Mesothelial cell of epicardium (in vitro differentiated cells): Measurements from ENCODE around the gene MAST4. TPM values are rescaled to one million over a fixed set of nuclear protein-coding genes. Genes with fewer than 3 reads are reported as not detected.

Source experiments
- DNase-seq, 2 experiments: peaks; one replicate each; pipeline ENCODE4 v3.0.0; 2021; ENCODE audit warnings: low spot score in 2 of 2; ENCODE audit not compliant: unreplicated experiment in 2 of 2
- H3K27ac Mint-ChIP-seq: 2 replicates; pipeline ENCODE4 v1.8.0; 2021; ENCODE audit warnings: mixed read lengths
- H3K27me3 Mint-ChIP-seq: 2 replicates; pipeline ENCODE4 v1.8.0; 2021; ENCODE audit warnings: low read depth, mixed read lengths
- H3K36me3 Mint-ChIP-seq: 2 replicates; pipeline ENCODE4 v1.8.0; 2021; ENCODE audit warnings: mixed read lengths
- H3K4me1 Mint-ChIP-seq: 2 replicates; pipeline ENCODE4 v1.8.0; 2021; ENCODE audit warnings: mixed read lengths
- H3K4me3 Mint-ChIP-seq: 2 replicates; pipeline ENCODE4 v1.8.0; 2021; ENCODE audit warnings: mild to moderate bottlenecking, moderate library complexity, mixed read lengths
- H3K9me3 Mint-ChIP-seq: 2 replicates; pipeline ENCODE4 v1.8.0; 2021; ENCODE audit warnings: mixed read lengths
- total RNA-seq: library from RNA; stranded (reverse); gene quantifications from 3 replicates; pipeline ENCODE4 v1.2.1, GENCODE V29; 2021
- TF ChIP-seq, protein P1 (sequence below): fragments of 200-600 bp; sonication (generic); IDR thresholded peaks from one replicate; pipeline ENCODE4 v1.5.0; 2021; ENCODE audit warnings: antibody characterized with exemption; ENCODE audit not compliant: unreplicated experiment

Gene MAST4
- total RNA-seq, 1 donor from 2014 or later, result 29.8 TPM

DNA sequence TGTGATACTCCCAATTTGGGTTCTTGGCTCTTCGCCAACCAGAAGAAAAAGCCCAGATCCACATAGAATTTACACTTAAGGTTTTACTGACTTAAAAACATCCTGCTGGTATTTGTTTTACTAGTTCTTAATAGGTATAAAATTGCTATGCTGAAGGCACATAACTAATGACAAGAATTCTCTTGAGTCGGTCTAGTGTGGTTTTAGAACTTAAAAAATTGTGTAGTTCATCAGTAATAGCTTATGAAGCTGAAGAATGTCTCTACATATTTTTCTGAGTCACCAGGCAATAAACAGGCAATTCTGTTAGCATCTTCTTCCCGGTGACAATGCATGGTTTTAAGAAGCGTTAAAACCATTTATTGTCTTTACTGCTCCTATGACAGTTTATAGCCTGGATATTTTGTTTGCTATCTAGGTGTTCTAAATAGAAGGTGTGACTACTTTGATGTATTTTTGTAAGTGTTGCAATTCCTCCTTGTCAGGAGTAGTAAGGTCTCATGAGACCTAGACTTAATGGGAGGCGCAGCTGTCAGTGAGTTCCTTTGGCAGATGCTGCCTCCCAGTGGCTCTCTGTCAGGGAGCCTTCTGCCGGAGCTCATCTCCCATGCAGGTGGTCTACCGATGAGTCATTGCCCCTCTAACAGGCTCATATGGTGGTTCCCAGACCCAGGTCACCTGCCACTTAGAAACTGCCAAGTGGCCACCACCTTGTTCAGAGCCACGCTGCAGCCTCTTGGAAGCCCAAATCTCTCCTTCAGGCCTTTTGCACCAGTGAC is 173.8 kb downstream of the MAST4 start:
- peaks cover 7% of the 10 kb centered on the region for H3K4me1 Mint-ChIP-seq
- H3K36me3 Mint-ChIP-seq, result no peaks in the 10 kb centered on the region
- H3K9me3 Mint-ChIP-seq, result no peaks in the 10 kb centered on the region
- no peak overlapping the region for H3K4me3 Mint-ChIP-seq
- TF ChIP-seq, protein P1, sequence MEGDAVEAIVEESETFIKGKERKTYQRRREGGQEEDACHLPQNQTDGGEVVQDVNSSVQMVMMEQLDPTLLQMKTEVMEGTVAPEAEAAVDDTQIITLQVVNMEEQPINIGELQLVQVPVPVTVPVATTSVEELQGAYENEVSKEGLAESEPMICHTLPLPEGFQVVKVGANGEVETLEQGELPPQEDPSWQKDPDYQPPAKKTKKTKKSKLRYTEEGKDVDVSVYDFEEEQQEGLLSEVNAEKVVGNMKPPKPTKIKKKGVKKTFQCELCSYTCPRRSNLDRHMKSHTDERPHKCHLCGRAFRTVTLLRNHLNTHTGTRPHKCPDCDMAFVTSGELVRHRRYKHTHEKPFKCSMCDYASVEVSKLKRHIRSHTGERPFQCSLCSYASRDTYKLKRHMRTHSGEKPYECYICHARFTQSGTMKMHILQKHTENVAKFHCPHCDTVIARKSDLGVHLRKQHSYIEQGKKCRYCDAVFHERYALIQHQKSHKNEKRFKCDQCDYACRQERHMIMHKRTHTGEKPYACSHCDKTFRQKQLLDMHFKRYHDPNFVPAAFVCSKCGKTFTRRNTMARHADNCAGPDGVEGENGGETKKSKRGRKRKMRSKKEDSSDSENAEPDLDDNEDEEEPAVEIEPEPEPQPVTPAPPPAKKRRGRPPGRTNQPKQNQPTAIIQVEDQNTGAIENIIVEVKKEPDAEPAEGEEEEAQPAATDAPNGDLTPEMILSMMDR, result no peak
- DNase-seq, result no peak
- peaks cover 4% of the 10 kb centered on the region for H3K27me3 Mint-ChIP-seq
- no peak overlapping the region for H3K27ac Mint-ChIP-seq

DNA sequence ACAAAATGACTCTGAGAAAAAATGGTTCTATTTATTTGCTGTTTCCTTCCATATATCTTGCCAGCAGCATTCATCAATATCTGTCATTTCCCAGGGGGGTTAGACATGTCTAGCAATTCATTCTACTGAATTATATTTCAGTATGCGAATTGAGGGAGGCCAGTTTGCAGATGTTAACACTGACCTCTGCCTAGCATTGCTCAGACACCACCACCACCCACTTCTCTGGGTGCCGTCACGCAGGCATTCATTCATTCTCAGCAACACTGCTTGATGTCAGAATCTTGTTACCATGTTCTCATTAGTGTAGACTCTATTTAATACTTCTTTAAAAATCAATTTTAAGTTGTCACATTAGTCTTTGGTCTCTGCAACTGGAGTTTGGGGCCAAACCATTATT is 181.7 kb downstream of the MAST4 start:
- DNase-seq, result no peak
- Mint-ChIP-seq H3K27ac (no peak overlapping the region), H3K27me3 (peaks cover 3% of the 10 kb centered on the region), H3K4me1 (no peaks in the 10 kb centered on the region), H3K4me3 (no peak overlapping the region), H3K36me3 (no peaks in the 10 kb centered on the region), H3K9me3 (peaks cover 4% of the 10 kb centered on the region)
- TF ChIP-seq, protein P1, result no peak

DNA sequence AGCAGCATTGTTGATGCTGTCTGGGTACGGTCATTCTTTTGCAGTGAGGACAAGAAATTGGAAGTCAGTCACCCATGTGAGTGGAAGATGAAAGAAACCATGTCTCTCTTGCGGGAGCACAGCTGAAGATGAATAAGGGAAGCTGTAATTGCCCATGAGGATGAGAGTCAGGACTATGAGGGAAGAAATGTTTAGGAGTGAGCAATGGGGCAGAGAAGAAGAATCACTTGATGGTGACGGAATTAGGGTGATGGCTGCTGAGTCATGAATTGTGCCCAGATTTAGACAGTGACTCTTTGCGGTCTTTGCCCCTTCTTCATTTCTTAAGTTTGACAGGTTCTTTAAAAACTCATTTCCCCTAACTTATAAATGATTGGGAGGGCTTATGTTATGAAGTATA is 183.3 kb downstream of the MAST4 start:
- no peak overlapping the region for H3K4me3 Mint-ChIP-seq
- H3K27ac Mint-ChIP-seq, result no peak overlapping the region
- peaks cover 3% of the 10 kb centered on the region for H3K27me3 Mint-ChIP-seq
- H3K36me3 Mint-ChIP-seq, result no peaks in the 10 kb centered on the region
- DNase-seq, result no peak
- no peaks in the 10 kb centered on the region for H3K4me1 Mint-ChIP-seq
- TF ChIP-seq, protein P1, result no peak
- H3K9me3 Mint-ChIP-seq, result peaks cover 4% of the 10 kb centered on the region

DNA sequence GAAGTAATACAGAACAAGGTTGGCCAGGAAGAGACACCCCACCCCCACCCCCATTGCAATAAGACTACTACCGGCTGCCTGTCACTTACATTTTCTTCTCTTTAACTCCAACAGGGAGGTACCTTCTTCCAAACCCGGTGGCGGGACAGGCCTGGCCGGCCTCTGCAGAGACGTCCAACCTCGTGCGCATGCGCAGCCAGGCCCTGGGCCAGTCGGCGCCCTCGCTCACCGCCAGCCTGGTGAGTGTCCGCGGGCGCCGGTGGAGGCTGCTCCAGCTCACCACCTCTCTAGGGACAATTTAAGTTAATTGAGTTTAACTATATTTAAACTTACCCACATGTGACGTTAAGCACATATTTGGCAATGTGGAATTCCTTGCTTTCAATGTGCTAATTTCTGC is 192.4 kb downstream of the MAST4 start:
- TF ChIP-seq, protein P1, result no peak
- Mint-ChIP-seq H3K36me3 (no peaks in the 10 kb centered on the region), H3K4me1 (no peaks in the 10 kb centered on the region), H3K9me3 (no peaks in the 10 kb centered on the region), H3K27ac (no peak overlapping the region), H3K27me3 (no peaks in the 10 kb centered on the region), H3K4me3 (no peak overlapping the region)
- no peak for DNase-seq

DNA sequence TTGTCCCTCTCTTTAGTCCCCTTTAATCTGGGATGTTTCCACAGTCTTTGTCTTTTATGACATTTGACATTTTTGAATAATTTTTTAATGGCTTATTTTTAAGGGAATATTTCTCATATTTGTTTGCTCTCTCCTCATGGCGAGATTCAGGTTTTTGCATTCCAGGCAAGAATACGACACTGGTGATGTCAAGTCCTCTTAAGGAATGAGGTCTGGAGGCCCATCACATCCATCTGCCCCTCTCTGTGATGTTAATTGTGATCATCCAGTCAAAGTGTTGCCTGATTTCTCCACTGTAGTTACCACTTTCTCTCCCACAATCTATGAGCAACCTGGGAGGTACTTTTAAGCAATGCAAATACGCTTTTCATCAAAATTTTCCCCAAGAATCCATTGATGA is 193.2 kb downstream of the MAST4 start:
- H3K27ac Mint-ChIP-seq, result no peak overlapping the region
- no peaks in the 10 kb centered on the region for H3K4me1 Mint-ChIP-seq
- peaks cover 3% of the 10 kb centered on the region for H3K27me3 Mint-ChIP-seq
- TF ChIP-seq, protein P1, result no peak
- H3K9me3 Mint-ChIP-seq, result no peaks in the 10 kb centered on the region
- no peaks in the 10 kb centered on the region for H3K36me3 Mint-ChIP-seq
- H3K4me3 Mint-ChIP-seq, result no peak overlapping the region
- no peak for DNase-seq
